ENCODE results near the gene FITM2. TPM values are rescaled to one million over a fixed set of nuclear protein-coding genes. Genes with fewer than 3 reads are reported as not detected.

The FITM2 gene
- total and polyA plus RNA-seq, 7 donors = 4.5 to 15.7 (median 12.0) TPM

GRCh38 chr20:44284032-44284431, 27.0 kb downstream of the FITM2 start:
- ATAC-seq = no peak
- Histone ChIP-seq H3K9me3 (no peaks in the 10 kb centered on the region), H3K27ac (no peak overlapping the region), H3K36me3 (ENCODE audit: insufficient read depth in 1 of 2, low read depth in 1 of 2) (no peaks in the 10 kb centered on the region), H3K4me3 (no peak overlapping the region), H3K27me3 (ENCODE audit: insufficient read depth in 3 of 3, low read length in 2 of 3) (no peaks in the 10 kb centered on the region), H3K4me1 (no peaks in the 10 kb centered on the region)
- TF ChIP-seq, protein P1, sequence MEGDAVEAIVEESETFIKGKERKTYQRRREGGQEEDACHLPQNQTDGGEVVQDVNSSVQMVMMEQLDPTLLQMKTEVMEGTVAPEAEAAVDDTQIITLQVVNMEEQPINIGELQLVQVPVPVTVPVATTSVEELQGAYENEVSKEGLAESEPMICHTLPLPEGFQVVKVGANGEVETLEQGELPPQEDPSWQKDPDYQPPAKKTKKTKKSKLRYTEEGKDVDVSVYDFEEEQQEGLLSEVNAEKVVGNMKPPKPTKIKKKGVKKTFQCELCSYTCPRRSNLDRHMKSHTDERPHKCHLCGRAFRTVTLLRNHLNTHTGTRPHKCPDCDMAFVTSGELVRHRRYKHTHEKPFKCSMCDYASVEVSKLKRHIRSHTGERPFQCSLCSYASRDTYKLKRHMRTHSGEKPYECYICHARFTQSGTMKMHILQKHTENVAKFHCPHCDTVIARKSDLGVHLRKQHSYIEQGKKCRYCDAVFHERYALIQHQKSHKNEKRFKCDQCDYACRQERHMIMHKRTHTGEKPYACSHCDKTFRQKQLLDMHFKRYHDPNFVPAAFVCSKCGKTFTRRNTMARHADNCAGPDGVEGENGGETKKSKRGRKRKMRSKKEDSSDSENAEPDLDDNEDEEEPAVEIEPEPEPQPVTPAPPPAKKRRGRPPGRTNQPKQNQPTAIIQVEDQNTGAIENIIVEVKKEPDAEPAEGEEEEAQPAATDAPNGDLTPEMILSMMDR (IDR thresholded peaks at IDR 0.05) = no peak
- 52 to 83% (median 75%) methylated on average over 1 of the region's 1 CpG for WGBS, 3 donors
- intact Hi-C loops (cut with DNase I) = no loop called here
- DNase-seq = no peak

DNA sequence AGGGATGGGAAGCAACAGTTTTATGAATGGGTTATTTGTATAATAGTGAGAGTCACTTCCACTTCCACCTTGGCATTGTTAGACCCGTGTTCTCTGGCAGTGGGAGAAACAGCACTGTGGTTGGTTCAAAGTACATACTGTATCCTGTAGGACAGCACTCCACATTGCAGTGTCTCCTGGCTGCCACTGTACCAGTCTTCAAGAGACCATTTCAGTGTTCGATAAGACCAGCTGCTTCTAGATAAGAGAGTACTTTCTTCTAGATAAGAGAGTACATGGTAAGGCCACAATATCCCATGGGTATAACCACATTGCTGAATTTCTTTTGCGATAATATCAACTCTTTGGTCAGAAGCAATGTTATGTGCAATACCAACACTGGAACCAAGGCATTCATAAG, 28.8 kb downstream of the FITM2 start:
- no peaks in the 10 kb centered on the region for H3K4me1 ChIP-seq
- H3K4me3 ChIP-seq = no peak overlapping the region
- 80 to 88% (median 86%) methylated on average over 3 of the region's 3 CpGs for WGBS, 3 donors
- H3K9me3 ChIP-seq = no peaks in the 10 kb centered on the region
- TF ChIP-seq, protein P1 (IDR thresholded peaks at IDR 0.05) = no peak
- no peak for DNase-seq
- H3K27ac ChIP-seq = no peak overlapping the region
- no peaks in the 10 kb centered on the region for H3K27me3 ChIP-seq (ENCODE audit: insufficient read depth in 3 of 3, low read length in 2 of 3)
- intact Hi-C loops (cut with DNase I) = no loop called here
- no peak for ATAC-seq
- no peaks in the 10 kb centered on the region for H3K36me3 ChIP-seq (ENCODE audit: insufficient read depth in 1 of 2, low read depth in 1 of 2)

- H3K27me3 ChIP-seq (ENCODE audit: insufficient read depth in 3 of 3, low read length in 2 of 3) = no peaks in the 10 kb centered on the region
- no peak overlapping the region for H3K4me3 ChIP-seq
- intact Hi-C loops (cut with DNase I) = no loop called here
- H3K36me3 ChIP-seq (ENCODE audit: insufficient read depth in 1 of 2, low read depth in 1 of 2) = no peaks in the 10 kb centered on the region
- TF ChIP-seq, protein P1 (IDR thresholded peaks at IDR 0.05) = no peak
- H3K27ac ChIP-seq = no peak overlapping the region
- 99 to 100% (median 100%) methylated on average over 2 of the region's 2 CpGs for WGBS, 3 donors
- H3K4me1 ChIP-seq = no peaks in the 10 kb centered on the region
- H3K9me3 ChIP-seq = no peaks in the 10 kb centered on the region
- ATAC-seq = no peak
- DNase-seq = no peak
Observed at GRCh38 chr20:44280387-44280786, 30.6 kb downstream of the FITM2 start.

DNA sequence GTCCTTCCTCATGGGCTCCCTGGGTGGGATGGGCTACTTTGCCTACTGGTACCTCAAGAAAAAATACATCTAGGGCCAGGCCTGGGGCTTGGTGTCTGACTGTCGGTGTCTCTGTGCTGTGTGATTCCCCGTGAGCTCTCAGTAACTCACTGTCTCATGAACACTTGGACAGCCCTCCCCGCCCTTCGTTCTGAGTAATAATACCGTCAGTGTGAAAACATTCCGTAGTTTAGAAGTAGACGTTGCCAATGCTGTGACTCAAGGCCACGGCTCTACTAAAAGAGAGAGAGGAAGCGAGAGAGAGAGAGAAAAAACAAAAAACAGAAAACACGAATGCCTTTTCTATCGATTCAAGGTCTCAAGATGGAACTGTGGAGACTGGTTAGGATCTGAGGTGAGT, 31.8 kb downstream of the FITM2 start:
- no peak for DNase-seq
- H3K4me3 ChIP-seq = no peak overlapping the region
- no peak overlapping the region for H3K27ac ChIP-seq
- WGBS, 3 donors = 86 to 88% (median 86%) methylated on average over 11 of the region's 11 CpGs
- intact Hi-C loops (cut with DNase I) = no loop called here
- TF ChIP-seq, protein P1 (IDR thresholded peaks at IDR 0.05) = no peak
- no peak for ATAC-seq
- no peaks in the 10 kb centered on the region for H3K4me1 ChIP-seq
- H3K9me3 ChIP-seq = no peaks in the 10 kb centered on the region
- no peaks in the 10 kb centered on the region for H3K27me3 ChIP-seq (ENCODE audit: insufficient read depth in 3 of 3, low read length in 2 of 3)
- H3K36me3 ChIP-seq (ENCODE audit: insufficient read depth in 1 of 2, low read depth in 1 of 2) = no peaks in the 10 kb centered on the region

GRCh38 chr20:44274303-44275017, 36.5 kb downstream of the FITM2 start:
- H3K36me3 ChIP-seq (ENCODE audit: insufficient read depth in 1 of 2, low read depth in 1 of 2) = no peaks in the 10 kb centered on the region
- H3K4me1 ChIP-seq = no peaks in the 10 kb centered on the region
- TF ChIP-seq, protein P1 (IDR thresholded peaks at IDR 0.05) = no peak
- WGBS, 3 donors = 71 to 73% (median 72%) methylated on average over 11 of the region's 11 CpGs
- no peak for DNase-seq
- H3K9me3 ChIP-seq = no peaks in the 10 kb centered on the region
- no peak for ATAC-seq
- no peak overlapping the region for H3K27ac ChIP-seq
- H3K4me3 ChIP-seq = no peak overlapping the region
- H3K27me3 ChIP-seq (ENCODE audit: insufficient read depth in 3 of 3, low read length in 2 of 3) = no peaks in the 10 kb centered on the region
- intact Hi-C loops (cut with DNase I) = no loop called here
